K562 (cell line): Measurements from ENCODE around the gene PARD3B. TPM values are rescaled to one million over a fixed set of nuclear protein-coding genes. Genes with fewer than 3 reads are reported as not detected.

Experiments
- ATAC-seq: fragments of 200-7000 bp; cut with Tn5 transposase; 3 replicates; pipeline ENCODE4 v1.9.1; 2020; ENCODE audit warnings: moderate library complexity
- BruUV-seq: library from RNA; stranded (reverse); fragments of 400-500 nt; replicated peaks from 2 replicates; lab custom pipeline; 2021; lab: Mats Ljungman, UMichigan
- CTCF ChIA-PET: fragments of 300-600 bp; formaldehyde crosslinking; extraction: SDS; loops from one replicate; lab custom pipeline; 2021; ENCODE audit warnings: low intra/inter-chr PET ratio; lab: Yijun Ruan, JAX
- POLR2A ChIA-PET: fragments of 300-600, 350-650 bp; sonication (Branson Sonifier 250); formaldehyde crosslinking; extraction: SDS; loops from one replicate; lab custom pipeline; 2021; ENCODE audit warnings: antibody characterized with exemption, inconsistent platforms; lab: Yijun Ruan, JAX
- DNase-seq, 4 experiments: peaks; one replicate each; pipeline versions ENCODE4 v3.0.0 to v3.0.0-alpha.2; 2011 to 2018; ENCODE audit warnings: low spot score in 3 of 4, mixed read lengths in 3 of 4; ENCODE audit errors: extremely low read depth in 1 of 4
- FAIRE-seq: peaks from 2 replicates; lab custom pipeline; 2011; peaks lifted over from hg19 to GRCh38; lab: Jason Lieb, UNC
- H2AFZ ChIP-seq: 2 replicates; pipeline ENCODE4 v1.6.0; 2011; ENCODE audit warnings: low read depth, low read length, control low read depth, inconsistent platforms
- H3K27ac ChIP-seq: fragments of 200-600 bp; 3 replicates; pipeline ENCODE4 v1.8.0; 2011; ENCODE audit warnings: low read depth, mild to moderate bottlenecking, control low read depth, inconsistent platforms, low read length, moderate library complexity, mixed read lengths; ENCODE audit errors: extremely low read depth
- H3K27me3 ChIP-seq, 2 experiments: fragments of 300-600 bp in 1 of 2; 2 replicates in 1 of 2; 3 replicates in 1 of 2; pipeline versions ENCODE4 v1.6.0 to v1.8.0; 2011; ENCODE audit warnings: inconsistent platforms in 2 of 2, low read length in 2 of 2, mild to moderate bottlenecking in 1 of 2, mixed read lengths in 1 of 2, moderate library complexity in 1 of 2; ENCODE audit not compliant: control insufficient read depth in 2 of 2, insufficient read depth in 2 of 2
- H3K36me3 ChIP-seq: fragments of 300-600 bp; 3 replicates; pipeline ENCODE4 v1.8.0; 2011; ENCODE audit warnings: mild to moderate bottlenecking, low read length, inconsistent platforms; ENCODE audit not compliant: control insufficient read depth, insufficient read depth
- H3K4me1 ChIP-seq, 2 experiments: fragments of 200-600 bp in 1 of 2; replicated peaks in 1 of 2; 2 replicates in 1 of 2; 3 replicates in 1 of 2; pipeline versions ENCODE4 v1.5.1 to v1.8.0; 2011; ENCODE audit warnings: inconsistent platforms in 2 of 2, low read length in 2 of 2, mild to moderate bottlenecking in 1 of 2, mixed read lengths in 1 of 2, moderate library complexity in 1 of 2; ENCODE audit not compliant: control insufficient read depth in 2 of 2, insufficient read depth in 2 of 2
- H3K4me2 ChIP-seq: 2 replicates; pipeline ENCODE4 v1.6.1; 2011; ENCODE audit warnings: low read length, control low read depth, inconsistent platforms, mixed read lengths; ENCODE audit not compliant: insufficient read depth
- H3K4me3 ChIP-seq: fragments of 200-600 bp; sonication (generic), shearing (Covaris generic); 2 replicates; pipeline ENCODE4 v1.5.1; 2016; ENCODE audit warnings: control low read depth, inconsistent platforms
- H3K79me2 ChIP-seq: fragments of 200-600 bp; 3 replicates; pipeline ENCODE4 v1.8.0; 2011; ENCODE audit warnings: low read length, inconsistent platforms; ENCODE audit not compliant: control insufficient read depth, insufficient read depth
- H3K9ac ChIP-seq, 2 experiments: 2 replicates each; pipeline versions ENCODE4 v1.6.0 to v1.6.1; 2011; ENCODE audit warnings: low read depth in 2 of 2, low read length in 2 of 2, control low read depth in 1 of 2, inconsistent platforms in 1 of 2, mild to moderate bottlenecking in 1 of 2, mixed read lengths in 1 of 2; ENCODE audit not compliant: insufficient read depth in 1 of 2
- H3K9me1 ChIP-seq: one replicate; pipeline ENCODE4 v1.6.0; 2011; ENCODE audit warnings: inconsistent platforms, mild to moderate bottlenecking, low read length, moderate library complexity; ENCODE audit not compliant: control insufficient read depth, insufficient read depth
- H3K9me3 ChIP-seq: replicated peaks from 2 replicates; pipeline ENCODE4 v1.5.1; 2011; ENCODE audit warnings: low read depth, low read length, inconsistent platforms; ENCODE audit not compliant: control insufficient read depth, insufficient read depth
- H4K20me1 ChIP-seq: replicated peaks from 2 replicates; pipeline ENCODE4 v1.6.1; 2011; ENCODE audit warnings: low read length, inconsistent platforms, mixed read lengths; ENCODE audit not compliant: control insufficient read depth, insufficient read depth
- CREBBP ChIP-seq: IDR thresholded peaks from one replicate; pipeline ENCODE4 v1.6.1; 2012; ENCODE audit warnings: low read depth, mild to moderate bottlenecking, control low read depth, inconsistent platforms, low read length
- E2F4 ChIP-seq: sonication (generic); formaldehyde crosslinking; IDR thresholded peaks from 2 replicates; pipeline ENCODE4 v1.8.0; 2022; ENCODE audit warnings: mild to moderate bottlenecking, low read depth, missing genetic modification reagents
- FOSL1 ChIP-seq: fragments of 200-800 bp; sonication (Bioruptor generic); conservative IDR thresholded peaks from 2 replicates; pipeline ENCODE4 v1.6.1; 2016; ENCODE audit warnings: missing genetic modification characterization, missing compliant biosample characterization
- FOXK1 ChIP-seq: sonication (generic); formaldehyde crosslinking; IDR thresholded peaks from 2 replicates; pipeline ENCODE4 v1.8.0; 2022; ENCODE audit warnings: missing genetic modification reagents, mild to moderate bottlenecking, borderline replicate concordance
- HEY1 ChIP-seq: fragments of 250-450 bp; sonication (Bioruptor Pico); IDR thresholded peaks from 2 replicates; pipeline ENCODE4 v1.5.0; 2020; ENCODE audit warnings: mild to moderate bottlenecking, moderate library complexity, borderline replicate concordance
- L3MBTL2 ChIP-seq: fragments of 450-650 bp; IDR thresholded peaks from 2 replicates; pipeline ENCODE4 v1.6.1; 2016; ENCODE audit warnings: mild to moderate bottlenecking, moderate library complexity
- SETDB1 ChIP-seq: IDR thresholded peaks from one replicate; pipeline ENCODE4 v1.6.1; 2012; ENCODE audit warnings: low read length, control low read depth, inconsistent platforms
- STAG1 ChIP-seq: sonication (generic); formaldehyde crosslinking; IDR thresholded peaks from 2 replicates; pipeline ENCODE4 v1.5.0; 2020; ENCODE audit warnings: missing genetic modification reagents, borderline replicate concordance
- ZBTB17 ChIP-seq: fragments of 450-650 bp; formaldehyde crosslinking; IDR thresholded peaks from 2 replicates; pipeline ENCODE4 v1.4.0; 2020; ENCODE audit warnings: mild to moderate bottlenecking
- WGBS: fragments of 100-300 bp; shearing (Covaris generic); methylation state at CpG from one replicate; pipeline ENCODE4 v1.1.6; 2016; ENCODE audit warnings: low coverage, mixed read lengths; ENCODE audit not compliant: insufficient coverage; ENCODE audit errors: missing lambda C conversion rate; 5-methylcytosine and 5-hydroxymethylcytosine counted together
- in situ Hi-C: fragments of 300-500 bp; cut with MboI; formaldehyde crosslinking; loops from 4 replicates; pipeline ENCODE4 v1.15.0; 2018; ENCODE audit warnings: inconsistent platforms, mixed read lengths
- intact Hi-C: fragments of 100-400 bp; cut with micrococcal nuclease; formaldehyde crosslinking; loops from 2 replicates; pipeline ENCODE4 v1.14.2; 2022
- polyA plus RNA-seq, 8 experiments: library from polyadenylated mRNA; depleted of rRNA in 4 of 8; stranded (reverse) in 5 of 8; unstranded in 3 of 8; fragments of >200 nt; fragmentation: Nextera tagmentation in 2 of 8; fragmentation: Illumina TruSeq in 1 of 8; extraction: Ambion mirVana in 2 of 8; extraction: Trizol in 1 of 8; gene quantifications; 2 replicates each; pipeline versions ENCODE4 v1.2.1 to v1.2.3, GENCODE V29; 2011 to 2014; ENCODE audit warnings: inconsistent platforms in 1 of 8, missing spikeins in 1 of 8
- total RNA-seq, 7 experiments: library from RNA; depleted of rRNA in 6 of 7; stranded (reverse); fragments of >200 nt in 6 of 7; fragmentation: Illumina TruSeq in 2 of 7; extraction: Trizol in 2 of 7; gene quantifications; 2 replicates each; pipeline versions ENCODE4 v1.2.1 to v1.2.3, GENCODE V29; 2011 to 2021; ENCODE audit warnings: low replicate concordance in 1 of 7

Gene PARD3B
- total and polyA plus RNA-seq, 9 of the 15 experiments (the other 6 are each of a cell fraction or from before 2014, with no cell fraction given) = 0.15 to 3.0 (median 1.1) TPM

- ChIA-PET CTCF (no interaction called here), POLR2A (no interaction called here)
- ATAC-seq = no peak
- no peak for TF ChIP-seq L3MBTL2
- TF ChIP-seq SETDB1 = no peak
- TF ChIP-seq FOXK1 (CRISPR knock-in tag) = no peak
- no peak for TF ChIP-seq STAG1 (CRISPR knock-in tag)
- TF ChIP-seq FOSL1 (tag) = no peak
- TF ChIP-seq CREBBP = no peak
- no peak for TF ChIP-seq E2F4
- no peak for TF ChIP-seq ZBTB17 (CRISPR knock-in tag)
- TF ChIP-seq HEY1 (CRISPR knock-in tag) = no peak
- Histone ChIP-seq H3K27me3 (no peaks in the 10 kb centered on the region), H2AFZ (no peak overlapping the region), H3K4me2 (no peak overlapping the region), H3K27ac (no peak overlapping the region), H4K20me1 (no peaks in the 10 kb centered on the region), H3K79me2 (no peaks in the 10 kb centered on the region), H3K9me3 (no peaks in the 10 kb centered on the region), H3K9ac (no peak overlapping the region), H3K4me3 (no peak overlapping the region), H3K9me1 (no peaks in the 10 kb centered on the region), H3K4me1 (no peaks in the 10 kb centered on the region), H3K36me3 (no peaks in the 10 kb centered on the region)
- BruUV-seq = no TSS peak
- DNase-seq = no peak
- in situ Hi-C loops (no loop called here), intact Hi-C loops (no loop called here)
- FAIRE-seq = no peak
- 0% methylated on average over 4 of the region's 4 CpGs for whole genome bisulfite sequencing
Measured at GRCh38 chr2:205509655-205510054, 964.4 kb downstream of the PARD3B start.
